GM12872 (cell line): Measurements from ENCODE around the gene NDUFA13.

Source experiments
- CTCF ChIP-seq: IDR thresholded peaks from 3 replicates; pipeline ENCODE4 v1.5.1; 2011; ENCODE audit warnings: low read depth, mild to moderate bottlenecking, low read length, moderate library complexity; ENCODE audit not compliant: insufficient read depth

NDUFA13 gene

GRCh38 chr19:19501798-19502197 is 14.2 kb upstream of the NDUFA13 start:
- TF ChIP-seq CTCF, result no peak

- TF ChIP-seq CTCF, result no peak
These were observed 13.7 kb upstream of the NDUFA13 start for GRCh38 chr19:19502281-19502680.

- no peak for TF ChIP-seq CTCF
These were observed 13.0 kb upstream of the NDUFA13 start for GRCh38 chr19:19502808-19503602.

- no peak for TF ChIP-seq CTCF
These were observed 11.0 kb upstream of the NDUFA13 start for GRCh38 chr19:19504754-19505668.

GRCh38 chr19:19505669-19506326 is 10.2 kb upstream of the NDUFA13 start:
- TF ChIP-seq CTCF, result no peak

GRCh38 chr19:19506592-19506991 is 9.4 kb upstream of the NDUFA13 start:
- TF ChIP-seq CTCF, result no peak

GRCh38 chr19:19507354-19507753 is 8.7 kb upstream of the NDUFA13 start:
- no peak for TF ChIP-seq CTCF
